ENCODE results near the gene EPB41L2. TPM values are rescaled to one million over a fixed set of nuclear protein-coding genes. Genes with fewer than 3 reads are reported as not detected.

The EPB41L2 gene
- total RNA-seq, 1 donor from 2014 or later = 61.6 TPM

- Mint-ChIP-seq H3K27me3 (peaks cover 22% of the 10 kb centered on the region), H3K36me3 (ENCODE audit: insufficient read depth) (no peaks in the 10 kb centered on the region), H3K4me1 (ENCODE audit: low read depth) (peaks cover 22% of the 10 kb centered on the region), H3K9me3 (ENCODE audit: low read depth) (no peaks in the 10 kb centered on the region), H3K27ac (no peak overlapping the region), H3K4me3 (ENCODE audit: low read depth) (no peak overlapping the region)
- TF ChIP-seq CTCF (IDR thresholded peaks at IDR 0.05; ENCODE audit: unreplicated experiment) = no peak
- no peak for DNase-seq (ENCODE audit: low spot score, unreplicated experiment)
Measured at GRCh38 chr6:130849594-130849993, 213.5 kb downstream of the EPB41L2 start.

- H3K36me3 Mint-ChIP-seq (ENCODE audit: insufficient read depth) = no peaks in the 10 kb centered on the region
- peaks cover 18% of the 10 kb centered on the region for H3K4me1 Mint-ChIP-seq (ENCODE audit: low read depth)
- H3K4me3 Mint-ChIP-seq (ENCODE audit: low read depth) = no peak overlapping the region
- TF ChIP-seq CTCF (IDR thresholded peaks at IDR 0.05; ENCODE audit: unreplicated experiment) = no peak
- H3K27ac Mint-ChIP-seq = no peak overlapping the region
- no peak for DNase-seq (ENCODE audit: low spot score, unreplicated experiment)
- H3K9me3 Mint-ChIP-seq (ENCODE audit: low read depth) = no peaks in the 10 kb centered on the region
- peaks cover 19% of the 10 kb centered on the region for H3K27me3 Mint-ChIP-seq
Measured at GRCh38 chr6:130848945-130849344, 214.1 kb downstream of the EPB41L2 start.

- Mint-ChIP-seq H3K9me3 (ENCODE audit: low read depth) (no peaks in the 10 kb centered on the region), H3K36me3 (ENCODE audit: insufficient read depth) (no peaks in the 10 kb centered on the region), H3K4me3 (ENCODE audit: low read depth) (no peak overlapping the region), H3K27me3 (peaks cover 8% of the 10 kb centered on the region), H3K27ac (no peak overlapping the region), H3K4me1 (ENCODE audit: low read depth) (peaks cover 10% of the 10 kb centered on the region)
- TF ChIP-seq CTCF (IDR thresholded peaks at IDR 0.05; ENCODE audit: unreplicated experiment) = no peak
- no peak for DNase-seq (ENCODE audit: low spot score, unreplicated experiment)
Measured at GRCh38 chr6:130847001-130847910, 215.8 kb downstream of the EPB41L2 start.

DNA sequence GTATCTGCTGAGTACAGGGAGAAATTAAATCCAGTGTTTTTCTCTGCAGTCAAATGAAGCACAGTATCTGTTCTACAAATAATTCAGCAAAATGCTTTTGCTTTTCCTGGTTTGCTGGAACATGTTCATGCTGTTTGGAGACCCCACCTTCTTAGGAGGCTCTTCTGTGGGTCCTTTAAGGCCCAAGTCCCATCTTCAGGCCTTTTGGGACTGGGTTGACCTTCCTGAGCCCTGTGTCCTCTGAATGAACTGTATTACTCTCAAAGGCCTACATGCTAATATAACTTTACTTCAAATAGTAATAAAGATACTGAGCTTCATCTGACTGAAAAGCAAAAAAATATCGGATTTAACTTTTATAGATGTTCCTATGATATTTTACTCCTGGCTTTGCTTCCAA, 216.5 kb downstream of the EPB41L2 start:
- H3K9me3 Mint-ChIP-seq (ENCODE audit: low read depth) = no peaks in the 10 kb centered on the region

More for the DNA sequence above, 216.5 kb downstream of the EPB41L2 start:
- H3K36me3 Mint-ChIP-seq (ENCODE audit: insufficient read depth) = peaks cover 1% of the 10 kb centered on the region
- TF ChIP-seq CTCF (IDR thresholded peaks at IDR 0.05; ENCODE audit: unreplicated experiment) = no peak
- H3K4me1 Mint-ChIP-seq (ENCODE audit: low read depth) = peaks cover 11% of the 10 kb centered on the region
- H3K27ac Mint-ChIP-seq = no peak overlapping the region
- no peak overlapping the region for H3K4me3 Mint-ChIP-seq (ENCODE audit: low read depth)
- DNase-seq (ENCODE audit: low spot score, unreplicated experiment) = no peak
- H3K27me3 Mint-ChIP-seq = peaks cover 4% of the 10 kb centered on the region

All from progenitor cell of endocrine pancreas (in vitro differentiated cells).